CD4-positive, alpha-beta T cell (primary cell): ENCODE results near the gene TMEM258. TPM values are rescaled to one million over a fixed set of nuclear protein-coding genes. Genes with fewer than 3 reads are reported as not detected.

Experiments
- ATAC-seq: fragments of 200-7000 bp; cut with Tn5 transposase; one replicate; pipeline ENCODE4 v1.10.0; 2022; ENCODE audit warnings: mild to moderate bottlenecking; ENCODE audit not compliant: poor library complexity
- CTCF ChIA-PET: fragments of 350-600 bp; sonication (Branson Sonifier 250); formaldehyde crosslinking; loops from one replicate; lab custom pipeline; 2021; ENCODE audit warnings: antibody characterized with exemption, inconsistent platforms; lab: Charles Lee
- POLR2A ChIA-PET: fragments of 350-600 bp; sonication (Branson Sonifier 250); formaldehyde crosslinking; loops from one replicate; lab custom pipeline; 2021; ENCODE audit warnings: antibody characterized with exemption, inconsistent platforms; lab: Charles Lee
- DNase-seq, 14 experiments: peaks; one replicate each; pipeline ENCODE4 v3.0.0-alpha.2; 2013 to 2020; ENCODE audit warnings: mixed read lengths in 2 of 14
- H3K27ac ChIP-seq, 2 donors: one replicate each; pipeline versions ENCODE4 v1.5.1 to v1.7.0; 2013; ENCODE audit warnings: low read length in 2 of 2, low read depth in 1 of 2, mild to moderate bottlenecking in 1 of 2
- H3K27me3 ChIP-seq, 2 experiments: 1 replicate in 1 of 2; 2 replicates in 1 of 2; pipeline versions ENCODE4 v1.6.1 to v1.7.0; 2013; ENCODE audit warnings: low read length in 2 of 2, control low read depth in 1 of 2, mild to moderate bottlenecking in 1 of 2, moderate library complexity in 1 of 2; ENCODE audit not compliant: insufficient read depth in 2 of 2, control insufficient read depth in 1 of 2
- H3K36me3 ChIP-seq: one replicate; pipeline ENCODE4 v1.6.1; 2013; ENCODE audit warnings: low read length, control low read depth; ENCODE audit not compliant: insufficient read depth
- H3K4me1 ChIP-seq: one replicate; pipeline ENCODE4 v1.6.1; 2013; ENCODE audit warnings: low read length, control low read depth; ENCODE audit not compliant: insufficient read depth
- H3K4me3 ChIP-seq: one replicate; pipeline ENCODE4 v1.5.1; 2013; ENCODE audit warnings: mild to moderate bottlenecking, low read length, moderate library complexity
- H3K9me3 ChIP-seq, 2 experiments: 1 replicate in 1 of 2; 2 replicates in 1 of 2; pipeline versions ENCODE4 v1.6.1 to v1.7.0; 2013; ENCODE audit warnings: low read length in 2 of 2, mild to moderate bottlenecking in 2 of 2, control low read depth in 1 of 2, moderate library complexity in 1 of 2; ENCODE audit not compliant: control insufficient read depth in 1 of 2, insufficient read depth in 1 of 2
- H3K27ac Mint-ChIP-seq: one replicate; pipeline ENCODE4 v1.8.0; 2020; ENCODE audit warnings: mixed read lengths
- H3K27me3 Mint-ChIP-seq: one replicate; pipeline ENCODE4 v1.8.0; 2021; ENCODE audit warnings: mixed read lengths
- H3K36me3 Mint-ChIP-seq: one replicate; pipeline ENCODE4 v1.8.0; 2021; ENCODE audit warnings: low read depth, mixed read lengths
- H3K4me1 Mint-ChIP-seq: one replicate; pipeline ENCODE4 v1.8.0; 2021; ENCODE audit warnings: low read depth, mixed read lengths
- H3K4me3 Mint-ChIP-seq: one replicate; pipeline ENCODE4 v1.8.0; 2020; ENCODE audit warnings: mild to moderate bottlenecking, mixed read lengths
- H3K9me3 Mint-ChIP-seq: one replicate; pipeline ENCODE4 v1.8.0; 2020; ENCODE audit warnings: mixed read lengths
- CTCF ChIP-seq: fragments of 200-600 bp; IDR thresholded peaks from one replicate; pipeline ENCODE4 v1.8.0; 2022; ENCODE audit warnings: antibody characterized with exemption, mild to moderate bottlenecking
- intact Hi-C, 2 experiments: fragments of 100-400 bp; cut with DNase I in 1 of 2; cut with micrococcal nuclease in 1 of 2; formaldehyde crosslinking; loops; one replicate each; pipeline versions ENCODE4 v1.15.1 to v1.9.0; 2023 to 2025; cut with DNase I, micrococcal nuclease
- total RNA-seq, 174 experiments: library from RNA in 2 of 174; stranded (reverse) in 2 of 174; gene quantifications; one replicate each; pipeline ENCODE4 v1.2.3 and lab custom pipeline; 2021 to 2026

The TMEM258 gene
- total RNA-seq, 2 experiments from 2014 or later = 55.2 to 56.0 TPM

DNA sequence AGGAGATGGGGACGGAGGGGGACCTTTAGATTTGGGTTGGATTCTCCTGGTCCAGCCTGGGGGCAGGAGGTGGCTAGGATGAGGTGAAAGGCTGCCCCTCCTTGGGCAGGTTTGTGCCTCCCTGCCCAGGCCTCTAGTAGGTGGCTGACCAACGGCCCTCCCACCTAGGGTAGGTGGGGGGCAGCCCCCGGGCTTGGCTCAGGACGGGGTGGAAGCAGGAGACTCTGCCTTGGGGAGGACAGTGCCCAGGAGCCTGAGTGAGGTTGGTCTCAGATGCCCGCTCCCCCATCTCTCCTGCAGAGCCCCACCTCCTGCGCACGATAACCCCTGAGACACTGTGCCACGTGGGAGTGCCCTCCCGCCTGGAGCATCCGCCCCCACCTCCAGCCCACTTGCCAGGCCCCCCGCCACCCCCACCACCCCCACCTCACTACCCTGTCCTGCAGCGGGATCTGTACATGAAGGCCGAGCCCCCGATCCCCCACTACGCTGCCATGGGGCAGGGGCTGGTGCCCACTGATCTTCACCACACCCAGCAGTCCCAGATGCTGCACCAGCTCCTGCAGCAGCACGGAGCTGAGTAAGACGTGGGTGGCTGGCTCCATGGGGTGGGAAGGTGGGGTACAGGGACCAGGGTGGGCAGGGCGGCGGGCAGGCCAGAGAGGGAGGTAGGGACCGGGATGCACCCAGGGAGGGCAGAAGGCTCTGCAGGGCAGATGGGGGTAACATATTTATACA lies 22.3 kb downstream of the TMEM258 start:
- H3K4me3 Mint-ChIP-seq = no peak overlapping the region
- no peaks in the 10 kb centered on the region for H3K36me3 Mint-ChIP-seq
- no peaks in the 10 kb centered on the region for H3K4me1 Mint-ChIP-seq
- H3K27ac Mint-ChIP-seq = no peak overlapping the region
- ChIA-PET POLR2A (no interaction called here), CTCF (no interaction called here)
- ATAC-seq (no peak), DNase-seq (no peak)
- H3K9me3 ChIP-seq = no peaks in the 10 kb centered on the region
- H3K4me1 ChIP-seq = peaks cover 16% of the 10 kb centered on the region
- H3K36me3 ChIP-seq = no peaks in the 10 kb centered on the region
- H3K27ac ChIP-seq = no peak overlapping the region
- H3K27me3 ChIP-seq = no peaks in the 10 kb centered on the region
- H3K4me3 ChIP-seq = no peak overlapping the region
- no peaks in the 10 kb centered on the region for H3K9me3 Mint-ChIP-seq
- intact Hi-C loops = no loop called here
- no peak for TF ChIP-seq CTCF
- no peaks in the 10 kb centered on the region for H3K27me3 Mint-ChIP-seq

DNA sequence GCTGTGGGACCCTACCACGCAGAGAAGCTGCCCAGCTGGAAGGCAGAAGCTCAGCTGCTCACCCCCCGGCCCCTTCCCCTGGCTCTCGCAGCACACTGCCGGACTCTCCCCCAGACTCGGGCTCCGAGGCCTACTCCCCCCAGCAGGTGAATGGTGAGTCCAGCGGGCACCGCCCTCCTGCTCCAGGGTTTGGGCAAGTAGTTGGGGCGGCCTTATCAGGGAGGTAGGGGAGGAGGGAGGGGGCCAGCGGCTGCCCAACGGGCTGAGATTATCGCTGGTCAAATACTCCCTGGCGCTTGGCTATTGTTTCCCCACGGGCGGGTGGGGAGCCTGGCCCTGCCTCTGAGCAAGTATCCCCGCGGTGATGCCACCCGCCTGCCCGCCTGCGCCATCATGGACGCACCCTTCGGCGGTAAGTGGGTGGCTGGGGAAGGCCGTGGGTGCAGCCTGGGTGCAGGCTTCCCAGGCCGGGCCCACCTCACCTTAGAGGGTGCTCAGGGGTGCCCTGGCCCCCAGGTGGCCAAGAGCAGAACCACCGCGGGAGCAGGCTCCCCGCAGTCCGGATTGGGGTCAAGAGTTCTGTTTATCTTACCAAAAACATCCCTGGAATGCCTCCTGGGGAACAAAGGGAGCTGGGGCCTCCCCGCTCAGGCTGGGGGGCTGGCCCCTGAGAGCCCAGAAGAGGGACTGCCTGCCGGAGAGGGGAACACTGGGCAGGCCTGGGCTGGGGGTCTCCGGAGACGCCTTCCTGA lies 23.1 kb downstream of the TMEM258 start:
- Mint-ChIP-seq H3K4me1 (no peaks in the 10 kb centered on the region), H3K4me3 (no peak overlapping the region), H3K9me3 (no peaks in the 10 kb centered on the region), H3K27ac (no peak overlapping the region), H3K36me3 (no peaks in the 10 kb centered on the region), H3K27me3 (no peaks in the 10 kb centered on the region)
- TF ChIP-seq CTCF = no peak
- H3K4me1 ChIP-seq = peaks cover 16% of the 10 kb centered on the region
- intact Hi-C loops = no loop called here
- H3K4me3 ChIP-seq = no peak overlapping the region
- H3K27me3 ChIP-seq = no peaks in the 10 kb centered on the region
- H3K9me3 ChIP-seq = no peaks in the 10 kb centered on the region
- ATAC-seq (no peak), DNase-seq (no peak)
- POLR2A ChIA-PET = no interaction called here
- H3K27ac ChIP-seq = no peak overlapping the region
- H3K36me3 ChIP-seq = no peaks in the 10 kb centered on the region
- CTCF ChIA-PET = no interaction called here

DNA sequence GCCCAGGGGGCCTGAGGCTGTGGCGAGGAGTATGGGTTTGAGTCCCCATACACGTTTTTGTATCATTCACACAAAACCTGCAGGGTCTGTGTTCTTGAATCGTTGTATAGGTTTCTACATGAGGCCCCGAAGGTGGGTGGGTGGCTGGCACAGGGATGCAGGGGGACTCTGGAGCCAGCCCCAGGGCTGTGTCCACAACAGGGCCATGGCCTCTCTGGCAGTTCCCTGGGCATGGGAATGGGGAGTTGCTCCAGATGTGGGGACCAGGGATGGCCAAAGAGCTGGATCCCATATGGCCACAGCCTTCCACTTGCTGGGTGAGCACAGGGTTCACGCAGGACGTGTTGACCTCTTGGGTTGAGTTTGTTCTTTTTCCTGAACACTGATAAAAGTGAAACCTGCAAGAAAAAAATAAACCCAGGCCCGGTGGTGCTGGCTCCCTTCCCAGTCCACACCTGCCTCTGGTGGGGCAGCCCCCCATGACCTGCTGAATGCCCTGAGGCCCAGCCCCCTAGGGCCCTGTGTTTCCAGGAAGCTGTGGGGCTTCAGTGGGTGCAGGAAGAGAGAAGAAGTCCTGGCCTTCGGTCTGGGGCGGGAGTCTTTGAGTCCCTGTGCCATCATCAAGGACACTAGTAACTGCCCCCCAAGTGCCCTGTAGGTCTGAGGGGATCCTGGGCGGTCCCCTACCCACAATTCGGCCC lies 23.9 kb downstream of the TMEM258 start:
- ATAC-seq (no peak), DNase-seq (no peak)
- no peaks in the 10 kb centered on the region for H3K27me3 ChIP-seq
- CTCF ChIA-PET = no interaction called here
- no peak overlapping the region for H3K4me3 Mint-ChIP-seq
- peaks cover 16% of the 10 kb centered on the region for H3K4me1 ChIP-seq
- TF ChIP-seq CTCF = no peak
- H3K27ac Mint-ChIP-seq = no peak overlapping the region
- POLR2A ChIA-PET = no interaction called here
- H3K27ac ChIP-seq = no peak overlapping the region
- no peaks in the 10 kb centered on the region for H3K4me1 Mint-ChIP-seq
- H3K4me3 ChIP-seq = no peak overlapping the region
- intact Hi-C loops = no loop called here
- no peaks in the 10 kb centered on the region for H3K9me3 Mint-ChIP-seq
- no peaks in the 10 kb centered on the region for H3K9me3 ChIP-seq
- H3K36me3 ChIP-seq = no peaks in the 10 kb centered on the region
- H3K27me3 Mint-ChIP-seq = no peaks in the 10 kb centered on the region
- H3K36me3 Mint-ChIP-seq = no peaks in the 10 kb centered on the region
